Progenitor cell of endocrine pancreas (in vitro differentiated cells): ENCODE measurements around the gene GNG4. TPM values are rescaled to one million over a fixed set of nuclear protein-coding genes. Genes with fewer than 3 reads are reported as not detected.
"Not testable (repeated sequence)": the region's sequence is repeated elsewhere in the genome, so short reads cannot be mapped to it uniquely, and the experiment has no call there.

Source experiments
- DNase-seq: peaks from one replicate; pipeline ENCODE4 v3.0.0; 2021; ENCODE audit warnings: low spot score; ENCODE audit not compliant: unreplicated experiment
- H3K27ac Mint-ChIP-seq: 2 replicates; pipeline ENCODE4 v1.8.0; 2021; ENCODE audit warnings: mild to moderate bottlenecking, moderate library complexity, mixed read lengths
- H3K27me3 Mint-ChIP-seq: 2 replicates; pipeline ENCODE4 v1.8.0; 2021; ENCODE audit warnings: mixed read lengths
- H3K36me3 Mint-ChIP-seq: 2 replicates; pipeline ENCODE4 v1.8.0; 2022; ENCODE audit warnings: mixed read lengths; ENCODE audit not compliant: insufficient read depth
- H3K4me1 Mint-ChIP-seq: 2 replicates; pipeline ENCODE4 v1.8.0; 2021; ENCODE audit warnings: low read depth, mixed read lengths
- H3K4me3 Mint-ChIP-seq: 2 replicates; pipeline ENCODE4 v1.8.0; 2021; ENCODE audit warnings: low read depth, mild to moderate bottlenecking, moderate library complexity, mixed read lengths
- H3K9me3 Mint-ChIP-seq: 2 replicates; pipeline ENCODE4 v1.8.0; 2021; ENCODE audit warnings: low read depth, mixed read lengths
- CTCF ChIP-seq: fragments of 200-600 bp; sonication (generic); IDR thresholded peaks from one replicate; pipeline ENCODE4 v1.5.0; 2021; ENCODE audit warnings: antibody characterized with exemption, mild to moderate bottlenecking; ENCODE audit not compliant: unreplicated experiment
- total RNA-seq: library from RNA; stranded (reverse); gene quantifications from 2 replicates; pipeline ENCODE4 v1.2.1, GENCODE V29; 2021

GNG4 gene
- total RNA-seq, 1 donor from 2014 or later: 26.7 TPM

- DNase-seq: peak; percentile 47
- H3K4me3 Mint-ChIP-seq: peak overlapping the region; percentile 81
- H3K9me3 Mint-ChIP-seq: no peaks in the 10 kb centered on the region
- H3K27ac Mint-ChIP-seq: peak overlapping the region; percentile 92
- TF ChIP-seq CTCF: no peak
- H3K27me3 Mint-ChIP-seq: peaks cover 65% of the 10 kb centered on the region
- H3K36me3 Mint-ChIP-seq: no peaks in the 10 kb centered on the region
- peaks cover 12% of the 10 kb centered on the region for H3K4me1 Mint-ChIP-seq
These were observed 971 bp upstream of the GNG4 start for GRCh38 chr1:235650341-235651169.

- DNase-seq: peak; percentile 62
- H3K4me3 Mint-ChIP-seq: peak overlapping the region; percentile 80
- peaks cover 12% of the 10 kb centered on the region for H3K4me1 Mint-ChIP-seq
- H3K27me3 Mint-ChIP-seq: peaks cover 56% of the 10 kb centered on the region
- H3K36me3 Mint-ChIP-seq: no peaks in the 10 kb centered on the region
- H3K27ac Mint-ChIP-seq: peak overlapping the region; percentile 95
- TF ChIP-seq CTCF: no peak
- H3K9me3 Mint-ChIP-seq: no peaks in the 10 kb centered on the region
These were observed 623 bp downstream of the GNG4 start for GRCh38 chr1:235648954-235649367.

GRCh38 chr1:235648407-235648907, 1.1 kb downstream of the GNG4 start:
- Mint-ChIP-seq H3K9me3 (no peaks in the 10 kb centered on the region), H3K4me3 (peak overlapping the region; percentile 80), H3K36me3 (no peaks in the 10 kb centered on the region), H3K27me3 (peaks cover 54% of the 10 kb centered on the region), H3K27ac (peak overlapping the region; percentile 50), H3K4me1 (peaks cover 13% of the 10 kb centered on the region)
- no peak for DNase-seq
- no peak for TF ChIP-seq CTCF

GRCh38 chr1:235647537-235647936, 2.0 kb downstream of the GNG4 start:
- not testable (repeated sequence) for H3K9me3 Mint-ChIP-seq, H3K4me3 Mint-ChIP-seq, H3K36me3 Mint-ChIP-seq, DNase-seq, H3K27ac Mint-ChIP-seq
- peaks cover 49% of the 10 kb centered on the region for H3K27me3 Mint-ChIP-seq
- peaks cover 23% of the 10 kb centered on the region for H3K4me1 Mint-ChIP-seq

GRCh38 chr1:235646463-235646862, 3.1 kb downstream of the GNG4 start:
- Mint-ChIP-seq H3K9me3 (no peaks in the 10 kb centered on the region), H3K4me1 (peaks cover 26% of the 10 kb centered on the region), H3K36me3 (no peaks in the 10 kb centered on the region), H3K27ac (no peak overlapping the region), H3K4me3 (no peak overlapping the region), H3K27me3 (peaks cover 43% of the 10 kb centered on the region)
- no peak for DNase-seq
- TF ChIP-seq CTCF: no peak
